Breast epithelium (tissue), 4 donors: ENCODE measurements around the gene TINCR. TPM values are rescaled to one million over a fixed set of nuclear protein-coding genes. Genes with fewer than 3 reads are reported as not detected.

Experiments used
- DNase-seq, 2 donors: peaks; one replicate each; pipeline ENCODE4 v3.0.0-alpha.2; 2019; ENCODE audit warnings: low spot score in 2 of 2
- H3K27ac ChIP-seq, 2 donors: fragments of 200-600 bp; sonication (generic) in 1 of 2; one replicate each; pipeline ENCODE4 v1.5.1; 2016 to 2019; ENCODE audit warnings: mild to moderate bottlenecking in 1 of 2
- H3K27me3 ChIP-seq, 2 donors: fragments of 200-600 bp; sonication (generic) in 1 of 2; one replicate each; pipeline versions ENCODE4 v1.5.1 to v1.6.0; 2017 to 2019; ENCODE audit warnings: control low read depth in 1 of 2, mild to moderate bottlenecking in 1 of 2
- H3K36me3 ChIP-seq: fragments of 200-600 bp; one replicate; pipeline ENCODE4 v1.5.1; 2019
- H3K4me1 ChIP-seq, 2 donors: fragments of 200-600 bp; sonication (generic); one replicate each; pipeline ENCODE4 v1.5.1; 2016 to 2019; ENCODE audit warnings: control low read depth in 1 of 2
- H3K4me3 ChIP-seq, 3 donors: fragments of 200-600 bp; sonication (generic); 1 replicate in 2 of 3; 2 replicates in 1 of 3; pipeline ENCODE4 v1.5.1; 2016 to 2019; ENCODE audit warnings: mild to moderate bottlenecking in 3 of 3, moderate library complexity in 2 of 3
- H3K9me3 ChIP-seq, 2 donors: fragments of 200-600 bp; sonication (generic) in 1 of 2; one replicate each; pipeline ENCODE4 v1.5.1; 2016 to 2019; ENCODE audit warnings: control low read depth in 1 of 2
- CTCF ChIP-seq, 3 donors: fragments of 450-650 bp; IDR thresholded peaks; one replicate each; pipeline ENCODE4 v1.5.1; 2016 to 2017; ENCODE audit warnings: antibody characterized with exemption in 3 of 3, mild to moderate bottlenecking in 3 of 3, moderate library complexity in 3 of 3
- POLR2A ChIP-seq: fragments of 450-650 bp; IDR thresholded peaks from one replicate; pipeline ENCODE4 v1.6.1; 2016; ENCODE audit warnings: antibody characterized with exemption, mild to moderate bottlenecking, moderate library complexity
- POLR2AphosphoS5 ChIP-seq, 3 donors: sonication (generic); formaldehyde crosslinking; IDR thresholded peaks; one replicate each; pipeline ENCODE4 v1.6.1; 2017; ENCODE audit warnings: antibody characterized with exemption in 3 of 3
- intact Hi-C: fragments of 100-400 bp; cut with DNase I; formaldehyde crosslinking; loops from one replicate; pipeline ENCODE4 v1.15.1; 2023; ENCODE audit warnings: low total_unique reads
- total RNA-seq, 3 donors: library from RNA; depleted of rRNA; stranded (reverse); fragments of >200 nt; gene quantifications; one replicate each; pipeline ENCODE4 v1.1.0, GENCODE V29; 2016

TINCR gene
- total RNA-seq, 3 donors from 2014 or later: 1.1 to 11.7 (median 1.3) TPM

DNA sequence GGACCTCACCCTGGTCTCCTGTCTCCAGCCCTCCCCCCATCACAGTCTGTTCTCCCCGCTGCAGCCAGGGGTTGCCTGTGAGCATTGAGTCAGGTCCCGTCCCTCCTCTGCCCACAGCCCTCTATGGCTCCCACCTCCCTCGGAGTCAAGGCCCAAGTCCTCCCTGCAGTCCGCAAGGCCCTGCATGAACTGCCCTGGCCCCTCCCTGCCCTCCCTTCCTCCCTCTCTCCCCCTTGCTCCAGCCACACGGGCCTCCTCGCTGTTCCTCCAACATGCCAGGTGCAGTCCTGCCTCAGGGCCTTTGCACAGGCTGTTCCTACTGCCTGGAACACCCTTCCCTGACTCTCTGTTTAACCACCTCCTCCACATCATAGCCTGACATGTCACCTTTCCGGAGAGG lies 2.8 kb downstream of the TINCR start:
- Histone ChIP-seq H3K4me1 (no peaks in the 10 kb centered on the region), H3K27me3 (peaks cover 0 to 14% of the 10 kb centered on the region in 2 donors), H3K27ac (no peak overlapping the region), H3K4me3 (no peak overlapping the region), H3K9me3 (peaks cover 10 to 11% of the 10 kb centered on the region in 2 donors), H3K36me3 (no peaks in the 10 kb centered on the region)
- DNase-seq: no peak
- no peak for TF ChIP-seq CTCF (IDR thresholded peaks at IDR 0.05)
- no peak for TF ChIP-seq POLR2A
- TF ChIP-seq POLR2AphosphoS5 (IDR thresholded peaks at IDR 0.05): no peak
- intact Hi-C loops: loop anchor here (10.0 kb wide), 1 partner anchor 1010 kb away; the partner anchor contains the start of gene SEMA6B

- Histone ChIP-seq H3K4me3 (no peak overlapping the region), H3K36me3 (no peaks in the 10 kb centered on the region), H3K9me3 (peaks cover 10 to 11% of the 10 kb centered on the region in 2 donors), H3K4me1 (no peaks in the 10 kb centered on the region), H3K27me3 (peaks cover 0 to 14% of the 10 kb centered on the region in 2 donors), H3K27ac (no peak overlapping the region)
- intact Hi-C loops: loop anchor here (10.0 kb wide), 1 partner anchor 1009 kb away; the partner anchor contains the start of gene SEMA6B
- peak in 1 of 2 donors; percentile 50 for DNase-seq
- TF ChIP-seq POLR2AphosphoS5 (IDR thresholded peaks at IDR 0.05): no peak
- no peak for TF ChIP-seq POLR2A
Observed at GRCh38 chr19:5563935-5564612, 3.7 kb downstream of the TINCR start.

DNA sequence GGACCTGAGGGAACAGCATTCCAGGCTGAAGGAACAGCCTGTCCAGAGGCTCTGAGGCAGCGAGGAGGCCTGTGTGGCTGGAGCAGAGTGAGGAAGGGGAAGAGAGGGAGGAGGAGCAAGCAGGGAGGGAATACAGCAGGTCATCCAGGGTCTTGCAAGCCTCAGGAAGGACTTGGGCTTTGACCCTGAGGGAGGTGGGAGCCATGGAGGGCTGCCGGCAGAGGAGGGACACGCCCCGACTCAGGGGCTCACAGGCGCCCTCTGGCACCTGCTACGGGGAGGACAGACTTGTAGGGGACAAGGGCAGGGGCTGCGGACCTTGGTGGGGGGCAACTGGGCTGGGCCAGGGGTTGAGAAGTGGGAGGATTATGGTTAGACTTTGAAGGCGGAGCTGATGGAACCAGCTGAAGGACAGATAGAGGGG lies 4.7 kb downstream of the TINCR start:
- no peak overlapping the region for H3K27ac ChIP-seq
- intact Hi-C loops: loop anchor here (10.0 kb wide), 1 partner anchor 1008 kb away; the partner anchor contains the start of gene SEMA6B
- no peaks in the 10 kb centered on the region for H3K4me1 ChIP-seq
- no peak for DNase-seq
- peaks cover 10 to 11% of the 10 kb centered on the region in 2 donors for H3K9me3 ChIP-seq
- no peak for TF ChIP-seq CTCF (IDR thresholded peaks at IDR 0.05)
- no peak for TF ChIP-seq POLR2A
- no peak for TF ChIP-seq POLR2AphosphoS5 (IDR thresholded peaks at IDR 0.05)
- H3K27me3 ChIP-seq: peaks cover 0 to 11% of the 10 kb centered on the region in 2 donors
- no peak overlapping the region for H3K4me3 ChIP-seq
- no peaks in the 10 kb centered on the region for H3K36me3 ChIP-seq

- Histone ChIP-seq H3K9me3 (peaks cover 10 to 11% of the 10 kb centered on the region in 2 donors), H3K4me1 (no peaks in the 10 kb centered on the region), H3K27me3 (peaks cover 0 to 6% of the 10 kb centered on the region in 2 donors), H3K36me3 (no peaks in the 10 kb centered on the region), H3K4me3 (no peak overlapping the region), H3K27ac (no peak overlapping the region)
- no peak for DNase-seq
- TF ChIP-seq CTCF (IDR thresholded peaks at IDR 0.05) (no peak), POLR2AphosphoS5 (IDR thresholded peaks at IDR 0.05) (no peak), POLR2A (no peak)
- intact Hi-C loops: loop anchor here (10.0 kb wide), 1 partner anchor 1007 kb away; the partner anchor contains the start of gene SEMA6B
Observed at GRCh38 chr19:5562280-5562679, 5.5 kb downstream of the TINCR start.

DNA sequence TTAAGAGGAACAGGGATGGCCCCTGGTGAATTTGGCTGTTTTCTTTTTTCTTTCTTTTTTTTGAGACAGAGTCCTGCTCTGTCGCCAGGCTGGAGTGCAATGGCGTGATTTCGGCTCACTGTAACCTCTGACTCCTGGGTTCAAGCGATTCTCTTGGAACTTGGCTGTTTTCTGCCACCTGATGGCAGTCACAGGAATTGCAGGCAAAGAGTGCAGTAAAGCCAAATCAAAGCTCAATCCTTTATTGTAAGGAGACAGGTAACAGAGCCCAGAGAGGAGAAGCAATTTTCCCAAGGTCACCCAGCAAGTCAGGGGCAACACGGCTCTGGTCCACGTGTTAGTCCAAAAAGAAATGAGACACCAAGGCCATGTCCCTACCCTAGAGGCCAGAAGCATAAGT lies 6.2 kb downstream of the TINCR start:
- Histone ChIP-seq H3K4me1 (no peaks in the 10 kb centered on the region), H3K9me3 (peaks cover 10 to 11% of the 10 kb centered on the region in 2 donors), H3K27me3 (peaks cover 0 to 4% of the 10 kb centered on the region in 2 donors), H3K27ac (no peak overlapping the region), H3K4me3 (no peak overlapping the region), H3K36me3 (no peaks in the 10 kb centered on the region)
- intact Hi-C loops: loop anchor here (10.0 kb wide), 1 partner anchor 1007 kb away; the partner anchor contains the start of gene SEMA6B
- DNase-seq: no peak
- no peak for TF ChIP-seq POLR2A
- TF ChIP-seq POLR2AphosphoS5 (IDR thresholded peaks at IDR 0.05): no peak
- TF ChIP-seq CTCF (IDR thresholded peaks at IDR 0.05): no peak
